GM12891 (cell line): ENCODE measurements around the gene MEIS1.

ENCODE experiments used
- PAX5 ChIP-seq: IDR thresholded peaks from 2 replicates; pipeline ENCODE4 v1.6.1; 2011; ENCODE audit warnings: low read length, moderate library complexity, mild to moderate bottlenecking; ENCODE audit not compliant: insufficient read depth, severe bottlenecking
- POLR2A ChIP-seq: IDR thresholded peaks from 2 replicates; pipeline ENCODE4 v1.6.1; 2011; ENCODE audit warnings: low read depth, low read length, control low read depth
- POLR2AphosphoS5 ChIP-seq: IDR thresholded peaks from 2 replicates; pipeline ENCODE4 v1.6.1; 2011; ENCODE audit warnings: low read depth, low read length, control low read depth
- POU2F2 ChIP-seq: IDR thresholded peaks from 2 replicates; pipeline ENCODE4 v1.6.1; 2011; ENCODE audit warnings: low read depth, mild to moderate bottlenecking, control low read depth, low read length, moderate library complexity
- SPI1 ChIP-seq: IDR thresholded peaks from 2 replicates; pipeline ENCODE4 v1.6.1; 2011; ENCODE audit warnings: low read depth, low read length, control low read depth
- TAF1 ChIP-seq: IDR thresholded peaks from 2 replicates; pipeline ENCODE4 v1.6.1; 2011; ENCODE audit warnings: low read depth, low read length, control low read depth

DNA sequence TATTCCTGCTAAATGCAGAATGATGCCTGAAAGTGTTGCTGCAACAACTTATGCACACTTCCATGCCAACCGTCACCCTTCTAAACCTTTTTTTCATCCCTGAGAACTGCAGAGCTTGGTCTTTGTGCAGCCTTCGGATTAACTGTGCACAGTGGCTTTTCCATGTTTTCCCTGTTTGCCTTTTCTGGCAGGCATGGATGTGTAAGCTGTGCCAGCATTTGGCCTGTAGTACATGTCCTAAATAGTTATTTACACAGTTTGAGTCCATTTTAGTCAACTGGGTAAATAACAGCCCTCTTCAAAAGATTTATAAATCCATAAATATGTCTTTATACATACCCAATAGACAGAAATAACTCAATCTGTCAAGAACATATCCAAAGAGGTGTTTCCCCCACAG, 31.5 kb downstream of the MEIS1 start:
- no peak for TF ChIP-seq SPI1
- TF ChIP-seq PAX5 = no peak
- no peak for TF ChIP-seq POLR2AphosphoS5
- TF ChIP-seq POLR2A = no peak
- TF ChIP-seq TAF1 = no peak
- no peak for TF ChIP-seq POU2F2
